Stomach (tissue), 4 donors: ENCODE measurements around the gene PTBP3.

Source experiments
- EP300 ChIP-seq: sonication (generic); formaldehyde crosslinking; IDR thresholded peaks from one replicate; pipeline ENCODE4 v1.6.1; 2017; ENCODE audit warnings: antibody characterized with exemption
- POLR2A ChIP-seq, 4 donors: fragments of 450-650 bp; IDR thresholded peaks; one replicate each; pipeline ENCODE4 v1.6.1; 2016; ENCODE audit warnings: antibody characterized with exemption in 4 of 4, control low read depth in 2 of 4, mild to moderate bottlenecking in 1 of 4, moderate library complexity in 1 of 4
- TF ChIP-seq, protein P1 (sequence below), 7 experiments: fragments of 450-650 bp in 4 of 7; fragments of 200-600 bp in 3 of 7; sonication (generic) in 3 of 7; IDR thresholded peaks; one replicate each; pipeline ENCODE4 v1.5.1; 2016 to 2019; ENCODE audit warnings: antibody characterized with exemption in 7 of 7, control low read depth in 2 of 7, mild to moderate bottlenecking in 1 of 7

DNA sequence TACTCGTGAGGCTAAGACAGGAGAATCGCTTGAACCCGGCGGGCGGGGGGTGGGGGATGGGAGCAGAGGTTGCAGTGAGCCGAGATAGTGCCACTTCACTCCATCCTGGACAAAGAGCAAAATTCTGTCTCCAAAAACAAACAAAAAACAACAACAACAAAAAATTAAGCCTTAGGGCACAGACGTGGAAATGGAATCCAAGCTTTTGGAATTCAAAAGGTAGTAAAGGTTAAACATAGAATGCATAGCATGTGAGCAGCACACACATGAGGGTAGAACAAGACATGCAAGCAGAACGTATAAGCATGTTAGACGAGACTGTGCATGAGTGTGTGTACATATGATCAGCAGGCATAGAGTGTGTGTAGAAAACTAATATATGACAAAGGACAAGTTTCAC lies 68.0 kb downstream of the PTBP3 start:
- TF ChIP-seq, protein P1, sequence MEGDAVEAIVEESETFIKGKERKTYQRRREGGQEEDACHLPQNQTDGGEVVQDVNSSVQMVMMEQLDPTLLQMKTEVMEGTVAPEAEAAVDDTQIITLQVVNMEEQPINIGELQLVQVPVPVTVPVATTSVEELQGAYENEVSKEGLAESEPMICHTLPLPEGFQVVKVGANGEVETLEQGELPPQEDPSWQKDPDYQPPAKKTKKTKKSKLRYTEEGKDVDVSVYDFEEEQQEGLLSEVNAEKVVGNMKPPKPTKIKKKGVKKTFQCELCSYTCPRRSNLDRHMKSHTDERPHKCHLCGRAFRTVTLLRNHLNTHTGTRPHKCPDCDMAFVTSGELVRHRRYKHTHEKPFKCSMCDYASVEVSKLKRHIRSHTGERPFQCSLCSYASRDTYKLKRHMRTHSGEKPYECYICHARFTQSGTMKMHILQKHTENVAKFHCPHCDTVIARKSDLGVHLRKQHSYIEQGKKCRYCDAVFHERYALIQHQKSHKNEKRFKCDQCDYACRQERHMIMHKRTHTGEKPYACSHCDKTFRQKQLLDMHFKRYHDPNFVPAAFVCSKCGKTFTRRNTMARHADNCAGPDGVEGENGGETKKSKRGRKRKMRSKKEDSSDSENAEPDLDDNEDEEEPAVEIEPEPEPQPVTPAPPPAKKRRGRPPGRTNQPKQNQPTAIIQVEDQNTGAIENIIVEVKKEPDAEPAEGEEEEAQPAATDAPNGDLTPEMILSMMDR (IDR thresholded peaks at IDR 0.05) = no peak
- TF ChIP-seq EP300 = no peak
- TF ChIP-seq POLR2A (IDR thresholded peaks at IDR 0.05) = no peak
